Measurements from ENCODE around the gene ATP8A2.

DNA sequence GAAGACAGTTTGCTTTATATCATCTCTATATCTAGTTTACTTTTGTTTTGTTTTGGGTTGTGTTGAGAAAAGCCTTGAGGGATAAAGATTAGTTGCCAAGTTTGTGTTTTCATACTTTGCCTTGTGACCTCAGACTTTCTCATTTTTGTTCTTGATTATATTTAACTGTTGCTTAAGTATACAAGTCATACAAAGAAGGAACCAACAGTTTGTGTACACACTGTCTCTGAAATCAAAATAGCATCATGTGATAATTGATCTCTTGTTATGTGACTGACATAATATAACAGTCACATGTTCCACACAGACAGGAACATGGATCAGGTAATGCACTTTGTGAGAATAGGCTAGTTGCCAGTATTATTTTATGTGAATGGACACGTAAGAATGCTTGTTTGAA, 609.3 kb downstream of the ATP8A2 start:
- TF ChIP-seq, protein P1, sequence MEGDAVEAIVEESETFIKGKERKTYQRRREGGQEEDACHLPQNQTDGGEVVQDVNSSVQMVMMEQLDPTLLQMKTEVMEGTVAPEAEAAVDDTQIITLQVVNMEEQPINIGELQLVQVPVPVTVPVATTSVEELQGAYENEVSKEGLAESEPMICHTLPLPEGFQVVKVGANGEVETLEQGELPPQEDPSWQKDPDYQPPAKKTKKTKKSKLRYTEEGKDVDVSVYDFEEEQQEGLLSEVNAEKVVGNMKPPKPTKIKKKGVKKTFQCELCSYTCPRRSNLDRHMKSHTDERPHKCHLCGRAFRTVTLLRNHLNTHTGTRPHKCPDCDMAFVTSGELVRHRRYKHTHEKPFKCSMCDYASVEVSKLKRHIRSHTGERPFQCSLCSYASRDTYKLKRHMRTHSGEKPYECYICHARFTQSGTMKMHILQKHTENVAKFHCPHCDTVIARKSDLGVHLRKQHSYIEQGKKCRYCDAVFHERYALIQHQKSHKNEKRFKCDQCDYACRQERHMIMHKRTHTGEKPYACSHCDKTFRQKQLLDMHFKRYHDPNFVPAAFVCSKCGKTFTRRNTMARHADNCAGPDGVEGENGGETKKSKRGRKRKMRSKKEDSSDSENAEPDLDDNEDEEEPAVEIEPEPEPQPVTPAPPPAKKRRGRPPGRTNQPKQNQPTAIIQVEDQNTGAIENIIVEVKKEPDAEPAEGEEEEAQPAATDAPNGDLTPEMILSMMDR (IDR thresholded peaks at IDR 0.05), result no peak
- TF ChIP-seq POLR2AphosphoS5 (IDR thresholded peaks at IDR 0.05), result no peak
